Measurements from ENCODE around the gene GLT1D1.

The GLT1D1 gene

GRCh38 chr12:128911861-128912260 lies 58.6 kb downstream of the GLT1D1 start:
- no peak for TF ChIP-seq CTCF (IDR thresholded peaks at IDR 0.05; ENCODE audit: low read depth, low read length)
- no peaks in the 10 kb centered on the region for H3K9me3 ChIP-seq
- H3K27me3 ChIP-seq, result no peaks in the 10 kb centered on the region
- DNase-seq, result no peak
- H3K4me3 ChIP-seq (ENCODE audit: low read depth, low read length), result no peak overlapping the region
- no peaks in the 10 kb centered on the region for H3K36me3 ChIP-seq
- no peaks in the 10 kb centered on the region for H3K4me1 ChIP-seq

DNA sequence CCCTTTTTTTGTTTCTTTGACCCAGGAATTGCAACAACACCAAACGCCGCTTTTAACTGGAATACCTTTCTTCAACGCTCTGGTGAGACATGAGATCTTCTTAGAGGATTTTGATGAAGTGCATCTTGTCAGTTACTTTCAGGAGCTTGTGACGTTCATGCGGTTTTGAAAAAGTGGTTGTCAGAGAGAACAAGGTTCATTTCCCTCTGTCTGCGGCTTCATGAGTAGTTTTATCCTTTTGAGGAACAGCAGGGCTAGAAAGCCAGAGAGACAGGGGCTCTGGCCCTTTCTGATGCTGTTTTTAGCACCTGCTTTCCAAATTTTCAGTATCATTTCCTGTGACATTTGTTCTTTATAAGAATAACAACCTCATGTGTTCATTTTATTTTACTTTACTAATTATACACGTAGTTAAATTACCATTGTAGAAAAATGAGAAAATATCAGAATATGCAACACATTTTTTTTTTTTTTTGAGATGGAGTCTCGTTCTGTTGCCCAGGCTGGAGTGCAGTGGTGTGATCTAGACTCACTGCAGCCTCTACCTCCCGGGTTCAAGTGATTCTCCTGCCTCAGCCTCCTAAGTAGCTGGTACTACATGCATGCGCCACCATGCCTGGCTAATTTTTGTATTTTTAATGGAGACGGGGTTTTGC lies 61.8 kb downstream of the GLT1D1 start:
- Histone ChIP-seq H3K27me3 (no peaks in the 10 kb centered on the region), H3K9me3 (no peaks in the 10 kb centered on the region; the same call in 1 of the 2 replicates), H3K4me1 (no peaks in the 10 kb centered on the region), H3K4me3 (ENCODE audit: low read depth, low read length) (no peak overlapping the region), H3K36me3 (no peaks in the 10 kb centered on the region)
- TF ChIP-seq CTCF (IDR thresholded peaks at IDR 0.05; ENCODE audit: low read depth, low read length), result no peak
- DNase-seq, result no peak

GRCh38 chr12:128916425-128916824 lies 63.1 kb downstream of the GLT1D1 start:
- TF ChIP-seq CTCF (IDR thresholded peaks at IDR 0.05; ENCODE audit: low read depth, low read length), result no peak
- Histone ChIP-seq H3K36me3 (no peaks in the 10 kb centered on the region), H3K27me3 (no peaks in the 10 kb centered on the region), H3K9me3 (no peaks in the 10 kb centered on the region; the same call in 1 of the 2 replicates), H3K4me1 (no peaks in the 10 kb centered on the region), H3K4me3 (ENCODE audit: low read depth, low read length) (no peak overlapping the region)
- no peak for DNase-seq

GRCh38 chr12:128918481-128919260 lies 65.4 kb downstream of the GLT1D1 start:
- Histone ChIP-seq H3K4me3 (ENCODE audit: low read depth, low read length) (no peak overlapping the region), H3K9me3 (no peaks in the 10 kb centered on the region; the same call in 1 of the 2 replicates), H3K36me3 (no peaks in the 10 kb centered on the region), H3K27me3 (no peaks in the 10 kb centered on the region), H3K4me1 (no peaks in the 10 kb centered on the region)
- no peak for TF ChIP-seq CTCF (IDR thresholded peaks at IDR 0.05; ENCODE audit: low read depth, low read length)
- no peak for DNase-seq

DNA sequence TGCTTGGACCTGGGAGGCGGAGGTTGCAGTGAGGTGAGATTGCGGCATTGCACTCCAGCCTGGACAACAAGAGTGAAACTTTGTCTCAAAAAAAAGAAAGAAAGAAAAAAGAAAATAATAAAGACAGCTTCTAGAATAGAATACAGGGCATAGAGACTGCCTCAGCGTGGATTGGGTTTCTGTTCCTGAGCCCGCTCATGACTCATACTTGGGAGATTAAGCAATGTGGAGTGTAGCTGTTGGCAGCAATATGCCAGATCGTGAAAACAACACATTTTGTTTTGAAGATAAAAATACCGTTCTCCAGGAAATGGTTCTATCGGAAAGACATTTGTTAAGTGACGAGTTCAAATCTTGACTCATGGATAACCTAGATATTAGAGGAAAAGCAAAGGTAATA lies 67.2 kb downstream of the GLT1D1 start:
- Histone ChIP-seq H3K36me3 (no peaks in the 10 kb centered on the region), H3K9me3 (no peaks in the 10 kb centered on the region; the same call in 1 of the 2 replicates), H3K27me3 (no peaks in the 10 kb centered on the region), H3K4me3 (ENCODE audit: low read depth, low read length) (no peak overlapping the region), H3K4me1 (no peaks in the 10 kb centered on the region)
- DNase-seq, result no peak
- no peak for TF ChIP-seq CTCF (IDR thresholded peaks at IDR 0.05; ENCODE audit: low read depth, low read length)

DNA sequence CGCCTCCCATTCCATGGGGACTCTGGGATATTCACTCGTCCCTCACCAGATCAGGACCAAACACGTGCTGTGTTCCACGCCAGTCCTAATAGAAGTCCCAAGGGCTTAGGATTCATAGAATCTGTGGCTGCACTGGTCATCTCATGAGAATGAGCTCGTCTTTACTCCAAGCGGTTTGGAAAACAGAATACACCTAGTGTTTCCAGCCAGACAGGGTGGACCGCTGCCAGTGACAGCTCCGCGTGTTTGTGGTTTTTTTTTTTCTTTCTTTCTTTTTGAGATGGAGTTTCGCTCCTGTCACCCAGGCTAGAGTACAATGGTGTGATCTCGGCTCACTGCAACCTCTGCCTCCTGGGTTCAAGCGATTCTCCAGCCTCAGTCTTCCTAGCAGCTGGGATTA lies 75.1 kb downstream of the GLT1D1 start:
- no peaks in the 10 kb centered on the region for H3K9me3 ChIP-seq
- TF ChIP-seq CTCF (IDR thresholded peaks at IDR 0.05; ENCODE audit: low read depth, low read length), result no peak
- DNase-seq, result no peak
- H3K4me1 ChIP-seq, result no peaks in the 10 kb centered on the region
- no peak overlapping the region for H3K4me3 ChIP-seq (ENCODE audit: low read depth, low read length)
- no peaks in the 10 kb centered on the region for H3K36me3 ChIP-seq
- H3K27me3 ChIP-seq, result no peaks in the 10 kb centered on the region

All from BE2C (cell line).